ENCODE results near the gene CYBRD1.

The CYBRD1 gene

GRCh38 chr2:171598713-171599319 lies 76.5 kb downstream of the CYBRD1 start:
- DNase-seq (ENCODE audit: low spot score) = peak; percentile 77
- no peak for FAIRE-seq

GRCh38 chr2:171600126-171600525 lies 77.9 kb downstream of the CYBRD1 start:
- DNase-seq (ENCODE audit: low spot score) = no peak
- FAIRE-seq = no peak

- DNase-seq (ENCODE audit: low spot score) = no peak
- no peak for FAIRE-seq
These were observed 80.1 kb downstream of the CYBRD1 start for GRCh38 chr2:171602352-171602751.
